ENCODE measurements around the gene CD99.
A peak's percentile ranks its signal among the peaks of the same experiment; 100 is the strongest.

Gene CD99

GRCh38 chrX:2676794-2677675 is 14.1 kb upstream of the CD99 start:
- Histone ChIP-seq H3K36me3 (no peaks in the 10 kb centered on the region), H3K4me3 (no peak overlapping the region), H3K4me1 (peaks cover 0 to 10% (median 7%) of the 10 kb centered on the region in 4 donors), H3K27ac (no peak overlapping the region), H3K27me3 (no peaks in the 10 kb centered on the region), H3K9me3 (no peaks in the 10 kb centered on the region)
- no peak for DNase-seq
- intact Hi-C loops (cut with DNase I; ENCODE audit: low total_unique reads): no loop called here
- TF ChIP-seq, protein P1, sequence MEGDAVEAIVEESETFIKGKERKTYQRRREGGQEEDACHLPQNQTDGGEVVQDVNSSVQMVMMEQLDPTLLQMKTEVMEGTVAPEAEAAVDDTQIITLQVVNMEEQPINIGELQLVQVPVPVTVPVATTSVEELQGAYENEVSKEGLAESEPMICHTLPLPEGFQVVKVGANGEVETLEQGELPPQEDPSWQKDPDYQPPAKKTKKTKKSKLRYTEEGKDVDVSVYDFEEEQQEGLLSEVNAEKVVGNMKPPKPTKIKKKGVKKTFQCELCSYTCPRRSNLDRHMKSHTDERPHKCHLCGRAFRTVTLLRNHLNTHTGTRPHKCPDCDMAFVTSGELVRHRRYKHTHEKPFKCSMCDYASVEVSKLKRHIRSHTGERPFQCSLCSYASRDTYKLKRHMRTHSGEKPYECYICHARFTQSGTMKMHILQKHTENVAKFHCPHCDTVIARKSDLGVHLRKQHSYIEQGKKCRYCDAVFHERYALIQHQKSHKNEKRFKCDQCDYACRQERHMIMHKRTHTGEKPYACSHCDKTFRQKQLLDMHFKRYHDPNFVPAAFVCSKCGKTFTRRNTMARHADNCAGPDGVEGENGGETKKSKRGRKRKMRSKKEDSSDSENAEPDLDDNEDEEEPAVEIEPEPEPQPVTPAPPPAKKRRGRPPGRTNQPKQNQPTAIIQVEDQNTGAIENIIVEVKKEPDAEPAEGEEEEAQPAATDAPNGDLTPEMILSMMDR (IDR thresholded peaks at IDR 0.05): no peak

DNA sequence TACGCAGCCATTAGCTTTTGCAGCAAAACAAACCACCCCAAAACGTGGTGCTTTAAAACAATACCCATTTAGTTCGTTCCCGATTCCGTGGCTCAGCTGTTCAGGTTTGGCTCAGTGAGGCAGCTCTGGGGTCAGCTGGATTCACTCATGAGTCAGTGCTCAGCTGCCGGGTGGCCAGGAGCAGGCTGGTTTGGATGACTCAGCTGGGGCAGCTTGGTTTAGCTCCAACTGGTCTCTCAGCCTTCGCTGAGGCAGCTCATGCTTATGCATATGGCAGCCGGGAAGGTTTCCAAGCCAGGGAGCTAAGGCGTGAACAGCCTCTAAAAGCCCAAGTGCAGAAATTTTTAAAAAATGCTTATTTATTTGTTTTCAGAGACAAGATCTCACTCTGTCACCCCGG is 13.3 kb upstream of the CD99 start:
- H3K4me3 ChIP-seq: no peak overlapping the region
- no peaks in the 10 kb centered on the region for H3K27me3 ChIP-seq
- TF ChIP-seq, protein P1 (IDR thresholded peaks at IDR 0.05): no peak

DNA sequence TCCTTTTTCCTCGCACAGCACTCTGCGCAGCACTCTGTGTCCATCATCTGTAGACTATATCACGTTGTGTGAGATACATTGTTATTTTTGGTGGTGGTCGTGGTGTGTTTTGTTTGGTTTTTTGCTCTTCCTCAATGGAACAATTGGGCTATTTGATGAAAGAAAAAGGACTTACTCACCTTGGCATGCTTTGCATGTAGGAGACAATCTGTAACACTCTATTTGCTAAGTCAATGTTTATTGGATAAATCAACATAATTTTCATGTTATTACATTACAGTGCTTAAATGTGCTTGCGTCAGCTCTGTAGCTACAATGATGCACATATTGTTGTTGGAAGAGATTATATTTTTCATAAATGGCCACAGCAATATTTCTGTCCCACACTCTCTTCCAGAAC is 12.5 kb upstream of the CD99 start:
- Histone ChIP-seq H3K9me3 (no peaks in the 10 kb centered on the region), H3K27me3 (no peaks in the 10 kb centered on the region), H3K4me3 (no peak overlapping the region), H3K36me3 (no peaks in the 10 kb centered on the region), H3K27ac (no peak overlapping the region), H3K4me1 (peaks cover 0 to 10% (median 7%) of the 10 kb centered on the region in 4 donors)
- intact Hi-C loops (cut with DNase I; ENCODE audit: low total_unique reads): no loop called here
- no peak for DNase-seq
- TF ChIP-seq, protein P1 (IDR thresholded peaks at IDR 0.05): no peak

More for the DNA sequence above, 13.3 kb upstream of the CD99 start:
- peaks cover 0 to 10% (median 7%) of the 10 kb centered on the region in 4 donors for H3K4me1 ChIP-seq
- H3K36me3 ChIP-seq: no peaks in the 10 kb centered on the region
- intact Hi-C loops (cut with DNase I; ENCODE audit: low total_unique reads): no loop called here
- peak; percentile 70 to 90 for DNase-seq
- H3K9me3 ChIP-seq: no peaks in the 10 kb centered on the region
- no peak overlapping the region for H3K27ac ChIP-seq

DNA sequence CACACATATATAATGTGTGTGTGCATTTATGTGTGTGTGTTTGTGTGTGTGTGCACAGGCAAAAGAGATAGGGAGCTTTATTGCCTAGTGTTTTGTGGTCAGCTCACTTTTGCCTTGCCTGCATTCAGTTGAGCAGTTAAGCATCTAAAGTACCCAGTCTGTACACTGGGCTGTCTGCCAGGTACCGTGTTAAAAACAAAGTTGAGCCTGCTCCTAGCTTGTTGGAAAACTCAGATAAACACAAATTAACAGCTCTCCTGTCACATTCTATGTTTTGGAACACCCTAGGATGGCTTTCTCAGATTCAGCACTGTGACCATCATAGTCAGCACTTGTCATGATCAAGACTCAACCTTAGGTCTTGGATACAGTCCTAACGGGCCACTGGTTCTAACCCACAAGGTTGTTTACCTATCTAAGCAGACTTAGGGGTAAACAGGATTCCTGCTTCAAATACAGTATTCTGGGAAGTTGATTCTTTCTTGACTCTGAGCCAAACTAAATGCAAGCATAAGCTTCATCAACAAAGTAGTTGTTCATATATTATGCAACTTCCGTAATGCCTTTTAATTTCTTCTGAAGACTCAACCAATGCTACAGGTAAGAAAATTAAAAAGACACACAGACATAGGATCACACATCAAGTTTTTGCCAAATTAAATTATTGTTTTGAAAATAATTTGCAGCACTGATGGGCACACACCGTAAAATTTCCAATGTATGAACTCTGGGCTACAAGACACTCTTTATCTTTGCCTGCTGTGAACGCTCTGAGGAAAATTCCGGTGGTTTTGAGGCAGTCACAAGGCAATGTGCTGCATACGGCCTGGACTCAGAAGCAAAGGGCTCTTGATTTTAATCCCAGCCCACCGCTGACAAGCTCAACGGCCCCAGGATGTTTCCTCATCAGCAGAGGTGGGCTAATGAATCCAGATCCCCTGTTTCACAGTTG is 11.3 kb upstream of the CD99 start:
- H3K4me3 ChIP-seq: no peak overlapping the region
- H3K27ac ChIP-seq: no peak overlapping the region
- DNase-seq: no peak
- intact Hi-C loops (cut with DNase I; ENCODE audit: low total_unique reads): no loop called here
- H3K27me3 ChIP-seq: no peaks in the 10 kb centered on the region
- TF ChIP-seq, protein P1 (IDR thresholded peaks at IDR 0.05): no peak
- no peaks in the 10 kb centered on the region for H3K36me3 ChIP-seq
- peaks cover 0 to 10% (median 7%) of the 10 kb centered on the region in 4 donors for H3K4me1 ChIP-seq
- no peaks in the 10 kb centered on the region for H3K9me3 ChIP-seq

DNA sequence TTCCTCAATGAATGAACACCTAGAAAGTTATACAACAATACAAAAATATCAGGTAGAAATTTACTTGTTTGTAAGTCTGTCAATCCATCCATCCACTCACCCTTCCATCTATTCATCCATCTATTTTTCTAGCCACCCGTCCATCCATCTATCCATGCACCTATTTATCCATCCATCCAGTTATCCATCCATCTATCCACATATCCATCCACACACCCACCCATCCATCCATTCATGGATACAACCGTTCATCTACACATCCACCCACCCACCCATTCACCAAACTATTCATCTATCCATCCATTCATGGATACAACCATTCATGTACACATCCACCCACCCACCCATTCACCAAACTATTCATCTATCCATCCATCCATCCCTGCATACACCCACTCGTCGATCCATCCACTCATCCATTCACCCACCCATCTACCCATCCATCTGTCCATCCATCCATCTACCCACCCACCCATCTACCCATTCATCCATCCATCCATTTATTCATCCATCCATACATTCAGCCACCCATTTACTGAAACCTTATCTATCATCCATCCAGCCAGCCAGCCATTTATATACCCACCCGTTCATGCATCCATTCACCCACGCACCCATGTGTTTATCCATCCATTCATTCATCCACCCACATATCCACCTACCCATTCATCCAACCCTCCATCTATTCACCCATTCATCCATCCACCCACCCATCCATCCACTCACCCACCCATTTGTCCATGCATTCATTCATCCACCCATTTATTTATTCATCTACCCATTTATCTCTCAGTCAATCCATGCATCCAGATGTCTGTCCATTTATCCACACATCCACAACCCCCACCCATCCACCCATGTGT is 10.4 kb upstream of the CD99 start:
- H3K27me3 ChIP-seq: no peaks in the 10 kb centered on the region
- no peaks in the 10 kb centered on the region for H3K9me3 ChIP-seq
- TF ChIP-seq, protein P1 (IDR thresholded peaks at IDR 0.05): no peak
- intact Hi-C loops (cut with DNase I; ENCODE audit: low total_unique reads): no loop called here
- no peak overlapping the region for H3K27ac ChIP-seq
- H3K4me3 ChIP-seq: no peak overlapping the region
- no peak for DNase-seq
- peaks cover 0 to 10% (median 7%) of the 10 kb centered on the region in 4 donors for H3K4me1 ChIP-seq
- no peaks in the 10 kb centered on the region for H3K36me3 ChIP-seq
